ENCODE results near the gene CWF19L1.

CWF19L1 gene

DNA sequence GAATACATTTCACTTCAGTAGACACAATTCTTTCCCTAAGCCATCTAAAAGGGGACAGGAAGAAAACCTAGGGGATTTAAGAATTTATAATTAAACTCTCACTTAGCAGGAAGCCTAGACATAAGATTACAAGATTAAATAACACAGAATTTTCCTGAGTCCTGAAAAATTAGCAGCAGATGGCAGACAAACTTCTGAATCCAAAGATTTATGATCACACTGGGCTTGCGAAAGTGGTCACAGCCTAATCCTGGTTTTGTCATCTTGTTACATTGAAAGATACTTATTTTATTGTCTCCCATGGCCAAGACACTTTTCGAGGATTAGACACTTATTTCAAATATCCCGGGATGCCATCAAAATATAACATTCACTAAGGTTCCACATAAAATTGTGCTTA lies 84.5 kb downstream of the CWF19L1 start:
- no peaks in the 10 kb centered on the region for H3K9me3 ChIP-seq (ENCODE audit: control insufficient read depth in 2 of 2, low read length in 2 of 2)
- H3K36me3 ChIP-seq (ENCODE audit: control insufficient read depth in 2 of 2, insufficient read depth in 2 of 2, low read length in 2 of 2): peaks cover 3 to 11% of the 10 kb centered on the region in 2 donors
- H3K27me3 ChIP-seq (ENCODE audit: control insufficient read depth in 1 of 2, insufficient read depth in 2 of 2, low read length in 2 of 2): no peaks in the 10 kb centered on the region
- peaks cover 14% of the 10 kb centered on the region for H3K4me1 ChIP-seq (ENCODE audit: control insufficient read depth, insufficient read depth, low read length)
- H3K4me3 ChIP-seq (ENCODE audit: low read length in 2 of 2): no peak overlapping the region
- H3K9ac ChIP-seq (ENCODE audit: low read length in 2 of 2): no peak overlapping the region
- H3K27ac ChIP-seq (ENCODE audit: low read length): no peak overlapping the region

Measured in stomach smooth muscle (tissue), 2 donors.